PC-3 (cell line): ENCODE results near the gene KRTAP4-4.

Experiments
- EZH2 ChIP-seq: fragments of 300-600 bp; sonication (generic); IDR thresholded peaks from one replicate; pipeline ENCODE4 v1.6.1; 2017; ENCODE audit warnings: antibody characterized with exemption, mild to moderate bottlenecking, low read length; ENCODE audit not compliant: unreplicated experiment
- EZH2phosphoT487 ChIP-seq: fragments of 300-600 bp; sonication (generic); IDR thresholded peaks from 2 replicates; pipeline ENCODE4 v1.6.1; 2018; ENCODE audit warnings: mild to moderate bottlenecking, antibody characterized with exemption, low read length, borderline replicate concordance
- TF ChIP-seq, protein P1 (sequence below): fragments of 300-600 bp; sonication (generic); conservative IDR thresholded peaks from 2 replicates; pipeline ENCODE4 v1.5.1; 2017; ENCODE audit warnings: antibody characterized with exemption, low read depth, mild to moderate bottlenecking, low read length

GRCh38 chr17:41196068-41196467 lies 35.5 kb upstream of the KRTAP4-4 start:
- TF ChIP-seq, protein P1, sequence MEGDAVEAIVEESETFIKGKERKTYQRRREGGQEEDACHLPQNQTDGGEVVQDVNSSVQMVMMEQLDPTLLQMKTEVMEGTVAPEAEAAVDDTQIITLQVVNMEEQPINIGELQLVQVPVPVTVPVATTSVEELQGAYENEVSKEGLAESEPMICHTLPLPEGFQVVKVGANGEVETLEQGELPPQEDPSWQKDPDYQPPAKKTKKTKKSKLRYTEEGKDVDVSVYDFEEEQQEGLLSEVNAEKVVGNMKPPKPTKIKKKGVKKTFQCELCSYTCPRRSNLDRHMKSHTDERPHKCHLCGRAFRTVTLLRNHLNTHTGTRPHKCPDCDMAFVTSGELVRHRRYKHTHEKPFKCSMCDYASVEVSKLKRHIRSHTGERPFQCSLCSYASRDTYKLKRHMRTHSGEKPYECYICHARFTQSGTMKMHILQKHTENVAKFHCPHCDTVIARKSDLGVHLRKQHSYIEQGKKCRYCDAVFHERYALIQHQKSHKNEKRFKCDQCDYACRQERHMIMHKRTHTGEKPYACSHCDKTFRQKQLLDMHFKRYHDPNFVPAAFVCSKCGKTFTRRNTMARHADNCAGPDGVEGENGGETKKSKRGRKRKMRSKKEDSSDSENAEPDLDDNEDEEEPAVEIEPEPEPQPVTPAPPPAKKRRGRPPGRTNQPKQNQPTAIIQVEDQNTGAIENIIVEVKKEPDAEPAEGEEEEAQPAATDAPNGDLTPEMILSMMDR = no peak
- TF ChIP-seq EZH2phosphoT487 (no peak), EZH2 (no peak)
